GM10847 (cell line): Measurements from ENCODE around the gene ATP6V1C2.

ENCODE experiments used
- POLR2A ChIP-seq: IDR thresholded peaks from 2 replicates; pipeline ENCODE4 v1.6.1; 2011; ENCODE audit not compliant: insufficient read length; ENCODE audit errors: extremely low read depth

The ATP6V1C2 gene

DNA sequence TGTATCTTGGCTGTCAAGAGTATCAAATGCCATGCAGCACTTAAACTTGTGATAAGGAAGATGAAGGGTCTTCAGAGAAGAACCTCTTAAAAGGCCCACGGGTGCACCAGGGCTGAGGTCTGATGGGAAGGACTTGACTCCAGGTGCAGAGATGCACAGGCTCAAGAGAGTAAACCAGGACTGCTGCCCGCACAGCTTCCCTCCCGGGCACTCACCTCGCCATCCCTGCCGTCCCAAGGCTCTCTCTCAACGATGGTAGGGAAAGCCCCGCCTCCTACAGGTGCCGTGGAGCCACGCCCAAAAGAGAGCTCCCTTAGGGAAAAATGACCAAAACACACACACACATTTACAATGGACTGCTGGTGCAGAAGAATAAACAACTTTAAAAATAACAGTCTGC, 63.3 kb downstream of the ATP6V1C2 start:
- no peak for TF ChIP-seq POLR2A

DNA sequence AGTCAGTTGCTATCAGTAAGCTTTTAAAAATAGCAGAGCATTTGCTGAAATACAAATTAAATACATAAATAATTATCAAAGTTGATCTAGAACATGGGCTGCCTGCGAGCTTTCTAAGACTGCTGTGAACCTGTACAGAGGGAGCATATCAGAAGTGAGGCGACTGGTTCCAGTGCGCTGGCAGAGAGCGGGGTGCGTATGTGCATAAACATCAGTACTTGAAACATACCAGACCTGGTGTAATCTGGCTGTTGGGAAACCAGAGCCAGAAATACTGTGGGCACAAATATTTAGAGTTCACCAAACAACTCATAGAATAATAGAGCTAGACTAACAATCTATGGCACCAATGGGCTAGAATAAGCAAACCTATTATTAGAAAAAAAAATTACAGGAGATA, 63.8 kb downstream of the ATP6V1C2 start:
- TF ChIP-seq POLR2A: no peak

- no peak for TF ChIP-seq POLR2A
Observed at GRCh38 chr2:10786240-10786982, 65.0 kb downstream of the ATP6V1C2 start.

DNA sequence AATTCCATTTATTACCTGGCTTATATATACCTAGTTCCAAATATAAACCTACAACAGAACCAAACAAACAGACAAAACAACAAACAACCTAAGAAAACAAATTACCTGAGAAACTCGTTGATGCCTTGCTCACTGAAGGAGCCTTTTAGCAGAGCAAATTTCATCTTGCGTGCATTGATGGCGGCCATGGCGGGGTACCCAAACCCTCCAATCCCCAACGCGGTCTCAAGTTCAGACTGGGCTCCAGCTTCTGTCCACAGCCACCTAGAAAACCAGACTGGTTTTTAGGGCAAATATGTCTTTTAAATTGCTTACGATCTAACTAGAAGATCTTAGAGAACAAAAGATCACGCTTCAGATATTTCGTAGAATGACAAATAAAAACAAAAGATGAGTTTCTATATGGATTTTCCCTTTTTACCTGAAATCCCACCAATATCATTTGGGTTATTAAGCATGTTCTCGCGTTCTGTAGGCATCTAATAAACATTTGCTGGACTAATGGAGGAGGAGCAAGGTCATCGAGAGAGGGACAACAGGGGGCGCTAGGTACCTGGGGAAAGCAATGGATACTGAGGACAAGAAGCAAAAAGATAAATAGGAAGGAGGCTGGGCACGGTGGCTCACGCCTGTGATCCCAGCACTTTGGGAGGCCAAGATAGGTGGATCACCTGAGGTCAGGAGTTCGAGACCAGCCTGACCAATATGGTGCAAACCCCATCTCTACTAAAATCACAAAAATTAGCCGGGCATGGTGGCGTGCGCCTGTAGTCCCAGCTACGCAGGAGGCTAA, 65.9 kb downstream of the ATP6V1C2 start:
- no peak for TF ChIP-seq POLR2A

GRCh38 chr2:10788855-10789254, 67.4 kb downstream of the ATP6V1C2 start:
- no peak for TF ChIP-seq POLR2A

GRCh38 chr2:10790228-10790973, 69.0 kb downstream of the ATP6V1C2 start:
- TF ChIP-seq POLR2A: no peak

- TF ChIP-seq POLR2A: no peak
Observed at GRCh38 chr2:10792001-10792634, 70.7 kb downstream of the ATP6V1C2 start.

GRCh38 chr2:10792660-10793400, 71.4 kb downstream of the ATP6V1C2 start:
- no peak for TF ChIP-seq POLR2A

DNA sequence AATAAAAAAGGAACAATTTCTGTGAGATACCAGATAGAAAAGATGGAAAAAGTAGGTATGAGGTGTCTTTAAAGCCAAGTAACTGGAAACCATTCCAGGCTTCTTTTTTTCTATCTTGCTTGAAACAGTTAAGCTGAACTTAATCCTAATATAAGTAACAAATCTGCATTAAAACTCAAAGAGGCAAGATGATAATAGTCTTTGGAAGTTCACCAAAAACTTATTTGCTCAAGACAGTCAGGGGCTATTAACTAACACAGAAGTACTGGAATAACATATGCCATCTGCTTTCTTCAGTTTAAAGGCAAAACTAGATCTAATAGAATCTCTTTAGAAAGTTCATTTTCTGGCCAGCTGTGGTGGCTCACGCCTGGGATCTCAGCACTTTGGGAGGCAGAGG, 72.4 kb downstream of the ATP6V1C2 start:
- no peak for TF ChIP-seq POLR2A

DNA sequence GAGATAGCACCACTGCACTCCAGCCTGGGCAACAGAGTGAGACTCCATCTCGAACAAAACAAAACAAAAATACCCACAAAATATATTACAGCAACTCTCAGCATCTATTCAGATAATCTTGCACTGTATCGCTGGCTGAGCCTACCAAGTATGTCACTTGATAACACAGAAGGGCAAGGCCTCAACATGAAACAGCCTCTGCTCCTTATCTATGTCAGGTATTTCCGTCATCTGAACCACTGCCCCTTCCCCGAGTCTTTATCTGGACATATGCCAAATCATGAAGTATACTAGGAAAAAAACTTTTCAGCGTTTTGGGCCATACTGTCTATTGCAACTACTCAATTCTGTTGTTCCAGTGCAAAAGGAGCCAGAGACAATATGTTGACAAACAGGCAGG, 73.4 kb downstream of the ATP6V1C2 start:
- no peak for TF ChIP-seq POLR2A

DNA sequence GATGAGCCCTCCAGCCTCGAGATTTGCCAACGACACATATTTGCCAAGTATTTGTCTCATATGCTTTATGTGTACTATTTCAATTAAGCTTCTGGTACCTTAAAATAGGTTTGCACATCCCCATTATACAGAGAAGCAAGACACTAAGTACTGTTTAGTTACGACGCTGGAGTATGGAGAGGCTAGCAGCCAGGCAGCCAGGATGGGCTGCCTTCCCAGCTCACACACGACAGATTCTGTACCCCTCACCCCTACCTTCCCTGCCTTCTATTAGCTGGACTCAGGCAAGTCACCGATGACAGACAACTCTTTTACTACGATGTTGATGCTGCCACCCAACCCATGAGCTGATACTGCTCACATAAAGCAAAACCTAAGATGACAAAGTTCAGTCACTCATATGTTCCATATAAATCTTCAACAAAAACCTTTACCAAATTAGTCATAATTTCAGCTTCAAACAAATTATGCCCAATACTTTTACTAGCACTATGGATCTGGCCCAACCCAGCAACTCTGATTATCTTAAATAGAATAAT, 74.1 kb downstream of the ATP6V1C2 start:
- no peak for TF ChIP-seq POLR2A

GRCh38 chr2:10796703-10797102, 75.3 kb downstream of the ATP6V1C2 start:
- TF ChIP-seq POLR2A: no peak

GRCh38 chr2:10798783-10799182, 77.4 kb downstream of the ATP6V1C2 start:
- no peak for TF ChIP-seq POLR2A

DNA sequence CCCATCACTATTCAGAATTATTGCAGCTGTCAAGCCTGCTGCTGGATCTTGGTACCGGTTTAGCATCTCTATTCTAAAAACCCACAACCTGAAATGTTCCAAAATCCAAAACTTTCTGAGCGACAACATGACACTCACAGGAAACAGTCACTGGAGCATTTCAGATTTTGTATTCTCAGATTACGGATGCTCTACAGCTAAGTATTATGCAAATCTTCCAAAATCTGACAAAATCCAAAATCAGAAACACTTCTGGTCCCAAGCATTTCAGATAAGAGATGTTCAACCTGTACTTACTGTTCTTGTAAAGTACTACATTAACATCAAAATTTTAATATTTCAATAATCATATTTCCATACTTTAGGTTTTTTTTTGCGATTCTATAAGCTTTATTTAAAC, 78.7 kb downstream of the ATP6V1C2 start:
- TF ChIP-seq POLR2A: no peak
